Measurements from ENCODE around the gene NAXD.
A peak's percentile ranks its signal among the peaks of the same experiment; 100 is the strongest.
"Not testable (repeated sequence)": the region's sequence is repeated elsewhere in the genome, so short reads cannot be mapped to it uniquely, and the experiment has no call there.

Gene NAXD

DNA sequence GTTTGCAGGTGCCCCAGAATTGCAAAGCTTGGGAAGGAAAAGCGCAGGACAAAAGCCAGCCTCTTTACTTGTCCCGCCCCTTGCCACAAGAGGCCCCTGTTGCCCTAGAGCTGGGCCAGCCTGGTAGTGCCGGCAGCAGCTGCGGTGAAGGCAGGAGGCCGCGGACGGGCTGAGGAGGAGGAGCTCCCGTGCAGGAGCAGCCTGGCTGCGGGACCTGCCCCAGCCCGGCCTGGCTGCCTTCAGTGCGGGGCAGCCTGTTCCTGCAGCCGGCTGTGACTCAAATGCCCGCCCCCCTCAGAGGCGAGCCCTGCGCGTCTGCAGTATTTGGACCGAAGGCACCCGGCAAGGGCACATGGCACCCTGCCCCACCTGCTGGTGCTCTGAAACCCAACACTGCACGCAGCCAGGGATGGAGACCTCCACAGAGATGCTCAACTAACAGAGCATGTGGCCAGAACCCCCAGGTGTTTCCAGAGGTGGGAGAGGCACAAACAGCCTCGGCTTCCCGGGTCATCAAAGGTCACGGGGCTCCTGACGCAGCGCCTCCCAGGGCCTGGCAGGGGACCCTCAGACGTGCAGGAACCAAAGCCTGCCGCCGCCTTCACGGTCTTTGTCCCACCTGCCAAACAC is 29.7 kb downstream of the NAXD start:
- peak; percentile 76 for DNase-seq (ENCODE audit: low read depth)

DNA sequence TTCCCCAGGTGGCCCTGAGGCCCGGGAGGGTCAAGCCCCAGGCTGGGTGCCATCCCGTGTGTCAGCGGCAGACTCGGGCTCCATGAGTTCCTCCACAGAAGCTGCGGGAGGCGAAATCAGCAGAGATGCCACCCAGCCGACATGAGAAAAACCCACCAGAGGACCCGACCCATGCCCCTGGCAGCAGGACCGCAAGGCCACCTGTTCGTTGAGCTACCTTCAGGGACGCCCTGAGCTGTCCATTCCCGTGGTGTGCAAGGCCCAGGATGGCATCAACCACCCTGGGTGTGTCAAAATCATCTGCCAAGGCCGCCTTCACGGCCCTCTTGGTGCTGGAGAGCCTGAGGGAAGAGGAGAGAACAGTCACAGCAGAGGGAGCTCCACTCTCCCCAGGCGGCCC is 30.4 kb downstream of the NAXD start:
- DNase-seq (ENCODE audit: low read depth) = no peak

DNA sequence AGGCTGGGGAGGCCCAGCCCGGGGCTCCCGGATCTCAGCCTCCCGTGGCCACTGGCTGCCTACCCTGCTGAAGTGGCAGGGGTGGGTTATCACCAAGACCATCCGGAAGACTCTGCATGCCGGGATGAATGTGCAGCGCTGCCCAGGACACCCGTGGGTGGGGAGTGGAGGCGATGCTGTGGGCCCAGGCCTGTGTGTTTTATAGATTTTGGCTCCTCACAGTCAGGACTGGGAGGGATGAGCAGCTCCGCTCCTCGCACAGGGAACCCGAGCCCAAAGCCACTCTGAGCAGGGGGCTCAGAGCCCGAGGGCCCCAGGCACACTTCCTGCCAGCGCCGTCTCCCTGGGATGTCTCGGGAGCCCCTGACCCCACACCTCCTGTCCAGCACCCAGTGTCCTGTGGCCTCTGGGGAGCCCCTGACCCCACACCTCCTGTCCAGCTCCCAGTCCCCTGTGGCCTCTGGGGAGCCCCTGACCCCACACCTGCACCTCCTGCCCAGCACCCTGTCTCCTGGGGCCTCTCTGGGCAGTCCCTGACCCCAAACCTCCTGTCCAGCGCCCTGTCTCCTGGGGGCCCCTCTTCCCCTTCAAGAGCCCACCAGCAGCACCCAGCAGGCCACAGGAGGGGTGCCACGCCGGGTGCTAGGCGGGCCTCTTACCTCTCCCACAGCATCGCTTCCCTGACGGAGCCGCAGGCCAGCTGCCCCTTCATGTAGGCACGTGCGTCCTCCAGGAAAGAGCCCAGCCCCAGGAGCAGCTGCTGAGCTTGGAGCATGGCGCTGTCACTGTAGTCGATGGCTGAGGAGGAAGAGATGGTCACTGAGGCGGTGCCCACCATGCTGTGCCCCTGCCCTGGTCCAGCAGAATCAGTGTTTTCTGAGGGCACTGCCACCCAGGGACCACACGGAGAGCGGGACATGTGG is 31.4 kb downstream of the NAXD start:
- DNase-seq (ENCODE audit: low read depth) = no peak

DNA sequence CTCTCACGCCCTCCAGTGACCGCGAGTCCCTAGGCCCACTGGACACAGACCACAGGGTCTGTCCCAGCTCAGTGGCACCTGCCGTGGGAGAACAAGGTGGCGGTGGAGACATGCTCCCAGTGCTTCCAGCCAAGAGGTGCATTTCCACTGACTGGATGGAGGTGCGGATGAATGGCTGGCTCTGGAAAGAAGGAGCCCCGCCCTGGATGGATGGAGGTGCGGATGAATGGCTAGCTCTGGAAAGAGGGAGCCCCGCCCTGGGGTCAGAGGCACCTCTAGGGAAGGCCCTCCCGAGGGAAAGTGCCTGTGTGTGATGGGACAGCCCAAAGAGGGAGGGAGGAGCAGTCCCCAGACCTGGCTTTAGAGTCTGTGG is 32.0 kb downstream of the NAXD start:
- no peak for DNase-seq (ENCODE audit: low read depth)

DNA sequence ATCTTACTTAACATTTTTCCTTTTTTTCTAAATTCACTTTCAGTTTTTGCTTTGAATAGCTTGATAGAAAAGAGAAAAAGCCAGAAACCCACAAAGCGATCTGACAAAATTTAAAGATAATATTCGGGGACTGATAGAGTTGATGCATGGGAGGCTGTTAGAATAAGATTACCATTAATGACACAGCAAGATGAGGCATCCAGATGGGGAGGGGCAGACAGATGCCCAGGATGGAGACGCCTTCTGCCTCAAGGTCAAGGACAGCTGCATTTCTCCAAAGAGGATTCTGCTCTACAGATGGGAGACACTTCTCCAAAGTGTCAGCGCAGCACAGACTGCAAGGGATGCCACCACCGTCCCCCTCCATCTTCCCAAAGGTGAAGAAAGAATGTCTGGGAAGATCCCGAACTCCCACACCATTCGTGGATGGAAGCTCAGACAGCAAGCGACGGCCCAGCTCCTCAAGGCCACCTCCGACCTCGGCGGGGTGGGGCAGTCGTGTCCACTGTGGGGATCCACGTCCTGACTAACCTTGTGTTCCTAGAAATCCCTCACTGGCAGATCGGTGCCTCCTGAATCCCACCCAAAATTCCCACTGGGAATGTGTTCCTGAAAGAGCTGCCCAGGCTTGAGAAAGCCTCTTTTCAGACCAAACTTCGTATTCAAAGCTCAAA is 32.9 kb downstream of the NAXD start:
- DNase-seq (ENCODE audit: low read depth) = no peak

DNA sequence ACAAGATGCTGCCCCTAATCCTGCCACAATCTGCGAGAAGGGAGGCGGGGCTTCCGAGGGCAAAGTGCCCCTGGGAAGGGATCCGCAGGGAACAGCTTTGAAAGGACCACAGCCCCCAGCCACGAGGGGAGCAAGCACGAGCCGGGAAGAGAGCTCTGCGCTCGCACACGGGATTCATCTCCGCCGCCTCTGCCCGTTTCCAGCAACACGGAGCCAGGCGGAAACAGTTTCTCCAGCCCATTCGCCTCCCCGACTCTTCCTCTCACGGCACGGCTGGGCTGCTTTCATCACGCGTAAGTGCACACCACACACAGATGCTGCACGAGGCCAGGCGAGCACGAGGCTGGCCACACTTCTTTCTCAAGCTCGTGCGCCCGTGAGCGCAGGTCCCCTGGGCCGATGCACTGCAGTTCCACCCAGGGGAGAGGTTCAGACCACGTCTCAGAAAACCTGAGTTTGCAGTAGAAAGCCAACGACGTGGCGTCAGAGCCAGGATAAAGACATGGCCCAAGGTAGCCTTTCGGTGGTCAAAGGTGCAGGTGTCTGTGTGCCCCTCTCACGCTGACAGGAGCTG is 33.6 kb downstream of the NAXD start:
- no peak for DNase-seq (ENCODE audit: low read depth)

DNA sequence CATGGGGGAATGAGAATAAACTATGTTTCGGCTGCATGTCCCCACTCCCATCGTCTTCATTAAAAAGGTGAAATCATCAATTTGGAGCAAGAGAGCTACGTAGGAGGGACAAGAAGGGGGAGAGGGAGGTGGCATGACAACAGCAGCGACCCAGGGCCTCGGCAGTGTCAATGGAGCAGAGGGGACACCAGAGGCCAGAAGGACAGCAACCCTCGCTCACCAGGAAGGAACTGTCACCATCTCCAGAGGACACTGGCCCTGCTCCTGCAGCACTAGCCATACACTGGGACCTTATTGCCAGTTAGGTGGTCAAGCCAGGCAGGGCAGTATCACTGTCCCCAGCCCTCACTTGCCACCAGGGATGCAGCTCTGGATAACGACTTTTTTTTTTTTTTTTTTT is 34.2 kb downstream of the NAXD start:
- no peak for DNase-seq (ENCODE audit: low read depth)

DNA sequence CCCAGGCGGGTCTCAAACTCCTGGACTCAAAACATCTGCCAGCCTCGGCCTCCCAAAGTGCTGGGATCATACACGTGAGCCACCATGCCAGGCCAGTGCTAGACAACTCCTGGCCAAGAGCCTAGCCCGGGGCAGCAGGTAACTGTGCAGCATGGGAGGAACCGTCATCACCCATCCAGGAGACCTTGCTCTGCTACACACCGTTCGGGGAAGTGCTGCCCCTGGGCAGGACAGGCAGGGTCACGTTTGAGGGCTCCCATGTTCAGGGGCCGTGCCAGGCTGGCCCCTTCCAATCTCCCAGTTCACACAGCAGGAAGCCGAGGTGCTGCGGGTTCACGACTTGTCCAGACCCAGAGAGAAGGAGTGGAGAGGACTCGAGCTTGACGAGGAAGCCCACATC is 35.1 kb downstream of the NAXD start:
- DNase-seq (ENCODE audit: low read depth) = no peak

DNA sequence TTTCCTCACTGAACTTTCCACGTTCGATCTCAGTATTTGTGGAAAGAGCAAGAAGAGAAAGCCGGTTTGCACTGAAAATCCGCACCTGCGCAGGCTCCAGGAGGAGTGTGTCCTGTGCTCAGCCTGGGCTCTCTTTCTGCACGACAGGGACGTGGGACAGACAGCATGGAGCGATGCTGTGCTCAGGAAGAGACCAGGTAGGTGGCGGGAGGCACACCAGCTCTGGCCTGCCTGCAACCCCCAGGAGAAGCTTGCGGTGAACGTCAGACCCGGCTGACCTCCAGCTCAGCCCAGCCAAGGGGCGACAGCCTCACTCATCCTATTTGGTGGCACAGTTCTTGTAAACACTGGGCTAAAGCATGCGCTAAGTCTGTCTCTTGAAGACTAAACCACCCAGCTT is 35.9 kb downstream of the NAXD start:
- no peak for DNase-seq (ENCODE audit: low read depth)

DNA sequence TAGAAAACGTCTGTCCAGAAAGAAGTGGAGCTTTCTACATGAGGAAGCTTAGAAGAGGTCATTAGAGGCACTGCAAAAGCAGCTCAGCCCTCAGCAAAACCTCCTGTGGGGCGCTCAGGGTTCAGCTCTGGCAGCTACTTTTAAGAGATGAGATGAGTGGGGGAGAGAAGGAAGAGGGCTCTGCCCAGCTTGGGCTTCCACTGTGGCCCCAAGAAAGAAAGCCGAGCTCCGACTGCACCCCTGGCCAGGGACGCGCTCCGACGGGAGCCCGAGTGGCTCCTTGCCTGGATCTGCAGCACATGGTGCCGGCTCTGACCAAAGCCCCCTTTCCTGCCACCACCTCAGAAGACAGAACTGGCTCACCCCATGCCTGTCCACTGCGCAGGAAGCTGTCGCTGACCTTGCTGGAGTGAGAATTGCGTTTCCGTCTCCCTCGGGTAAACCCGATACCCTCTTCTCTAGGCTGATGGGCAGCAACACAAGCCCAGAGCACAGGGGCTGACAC is 36.4 kb downstream of the NAXD start:
- no peak for DNase-seq (ENCODE audit: low read depth)

DNA sequence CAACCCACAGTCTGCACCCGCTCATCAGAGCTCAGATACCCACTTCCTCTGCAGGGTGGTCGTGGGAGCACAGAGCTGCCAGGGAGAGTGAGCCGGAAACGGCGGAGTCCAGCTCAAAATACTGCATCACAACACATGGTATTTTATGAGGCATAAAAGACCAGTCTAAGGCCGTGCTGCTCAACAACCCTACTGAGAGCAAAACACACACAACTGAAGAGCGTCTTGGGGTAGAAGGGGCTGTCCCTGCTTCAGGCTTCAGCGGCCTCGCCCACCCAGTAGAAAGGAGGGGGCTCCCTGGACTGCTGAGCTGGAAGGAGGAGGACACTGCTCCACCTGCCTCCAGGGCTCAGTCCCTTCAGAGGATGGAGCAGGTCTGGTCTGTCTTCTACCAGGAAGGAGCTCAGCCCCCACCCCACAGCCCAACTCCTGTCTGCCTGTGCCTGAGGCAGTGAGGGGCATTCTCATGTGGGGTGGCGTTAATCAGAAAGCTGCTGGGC is 36.9 kb downstream of the NAXD start:
- DNase-seq (ENCODE audit: low read depth) = no peak

DNA sequence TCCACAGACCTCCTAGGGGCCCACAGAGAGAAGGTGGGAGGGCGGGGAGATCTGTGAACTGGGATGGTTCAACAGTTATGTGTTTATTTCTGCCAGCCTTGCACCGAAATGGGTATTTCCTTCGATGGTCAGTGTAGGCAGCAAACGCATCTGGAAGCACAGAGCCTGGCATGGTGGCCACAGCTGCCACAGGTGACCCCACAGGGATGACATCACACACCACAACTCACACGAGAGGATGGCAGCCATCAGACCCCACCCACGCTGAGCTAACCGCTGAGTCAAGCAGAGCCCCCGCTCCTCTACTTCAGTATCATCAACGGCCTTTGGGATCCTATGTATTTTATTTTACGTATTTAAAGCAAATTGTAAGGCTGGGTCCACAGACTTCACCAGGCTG is 37.4 kb downstream of the NAXD start:
- no peak for DNase-seq (ENCODE audit: low read depth)

DNA sequence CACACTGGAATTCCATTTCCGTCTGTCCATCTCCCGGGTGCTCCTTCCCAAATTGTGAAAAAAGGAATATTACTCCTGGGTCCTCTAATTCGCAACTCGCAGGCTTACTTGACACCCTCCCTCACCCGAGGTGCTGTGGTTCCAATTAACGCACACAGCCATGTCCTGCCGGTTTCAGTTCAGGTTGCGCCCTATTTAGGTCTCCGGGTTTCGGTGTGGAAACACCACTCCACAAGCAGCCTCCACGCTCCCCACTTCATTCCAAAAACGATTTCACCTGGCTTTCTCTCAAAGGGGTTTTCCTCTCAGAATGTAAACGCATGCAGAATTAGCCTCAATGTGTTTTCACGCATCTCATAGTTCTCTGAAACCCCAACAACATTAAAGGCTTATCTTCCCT is 37.9 kb downstream of the NAXD start:
- DNase-seq (ENCODE audit: low read depth) = no peak

DNA sequence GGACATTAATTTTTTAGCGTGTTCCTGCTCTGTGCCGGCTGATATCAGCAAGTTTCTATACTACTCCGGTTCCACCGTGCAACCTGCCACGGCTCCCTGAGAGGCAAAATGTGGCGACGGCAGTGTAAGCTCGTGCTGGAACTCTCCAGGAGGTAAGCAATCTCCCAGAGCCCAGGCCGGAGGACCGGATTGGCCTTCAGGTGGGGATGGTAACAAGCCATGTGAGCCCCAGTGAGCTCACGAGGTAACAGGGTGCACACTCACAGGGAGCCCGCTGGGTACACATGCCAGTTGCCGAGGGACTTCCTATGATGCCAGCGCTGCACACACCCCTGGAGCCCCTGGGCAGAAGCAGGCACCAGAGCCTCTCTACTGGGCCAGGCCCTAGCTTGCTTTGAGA is 38.5 kb downstream of the NAXD start:
- DNase-seq (ENCODE audit: low read depth) = no peak

DNA sequence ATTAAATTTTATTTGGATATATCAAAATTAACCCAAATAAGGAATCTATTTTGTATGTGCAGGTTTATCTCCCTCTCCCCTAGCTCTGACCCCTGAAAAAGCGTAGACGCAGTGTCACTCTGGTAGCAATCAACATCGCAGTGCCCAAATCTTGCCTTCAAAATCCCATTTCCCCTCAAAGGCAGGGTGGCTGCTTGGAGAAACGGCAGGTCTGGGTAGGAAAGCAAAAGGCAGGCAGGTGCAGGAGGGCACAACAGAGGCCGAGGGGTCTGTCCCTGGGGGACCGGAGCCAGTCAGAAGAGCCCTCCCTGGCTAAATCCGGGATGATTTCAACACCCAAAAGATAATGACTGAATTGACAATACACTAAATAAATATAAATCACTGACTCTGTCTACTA is 41.9 kb downstream of the NAXD start:
- DNase-seq (ENCODE audit: low read depth) = no peak

DNA sequence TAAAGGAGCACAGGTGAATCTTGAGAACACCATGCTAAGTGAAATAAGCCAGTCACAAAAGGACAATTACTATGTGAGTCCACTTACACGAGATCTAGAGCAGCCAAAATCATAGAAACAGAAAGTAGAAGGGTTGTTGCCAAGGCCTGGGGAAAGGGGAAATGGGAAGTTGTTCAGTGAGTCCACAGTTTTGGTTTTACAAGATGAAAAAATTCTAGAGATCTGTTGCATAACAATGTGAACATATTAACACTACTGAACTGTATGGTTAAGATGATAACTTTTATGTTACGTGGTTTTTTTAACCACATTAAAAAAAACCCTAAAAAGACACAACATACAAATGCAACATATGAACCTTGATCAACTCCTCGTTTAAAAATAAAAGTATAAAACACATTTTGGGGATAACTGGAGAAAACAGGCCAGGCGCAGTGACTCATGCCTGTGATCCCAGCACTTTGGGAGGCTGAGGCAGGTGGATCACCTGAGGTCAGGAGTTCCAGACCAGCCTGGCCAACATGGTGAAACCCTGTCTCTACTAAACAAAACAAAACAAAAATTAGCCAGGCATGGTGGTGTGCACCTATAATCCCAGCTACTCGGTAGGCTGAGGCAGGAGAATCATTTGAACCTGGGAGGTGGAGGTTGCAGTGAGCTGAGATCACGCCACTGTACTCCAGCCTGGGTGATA is 43.0 kb downstream of the NAXD start:
- DNase-seq (ENCODE audit: low read depth) = not testable (repeated sequence)

DNA sequence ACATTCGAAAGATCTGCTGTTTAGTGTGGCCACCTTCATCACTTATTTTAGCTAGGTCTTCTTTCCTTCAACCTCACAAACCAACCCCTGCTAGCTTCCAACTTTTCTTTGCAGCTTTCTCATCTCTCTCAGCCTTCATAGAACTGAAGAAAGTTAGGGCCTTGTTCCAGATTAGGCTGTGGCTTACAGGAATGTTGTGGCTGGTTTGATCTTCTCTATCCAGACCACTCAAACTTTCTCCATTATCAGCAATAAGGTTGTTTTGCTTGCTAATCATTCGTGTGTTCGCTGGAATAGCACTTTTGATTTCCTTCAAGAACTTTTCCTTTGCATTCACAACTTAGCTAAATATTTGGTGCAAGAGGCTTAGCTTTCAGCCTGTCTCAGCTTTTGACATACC is 45.9 kb downstream of the NAXD start:
- DNase-seq (ENCODE audit: low read depth) = peak; percentile 60

DNA sequence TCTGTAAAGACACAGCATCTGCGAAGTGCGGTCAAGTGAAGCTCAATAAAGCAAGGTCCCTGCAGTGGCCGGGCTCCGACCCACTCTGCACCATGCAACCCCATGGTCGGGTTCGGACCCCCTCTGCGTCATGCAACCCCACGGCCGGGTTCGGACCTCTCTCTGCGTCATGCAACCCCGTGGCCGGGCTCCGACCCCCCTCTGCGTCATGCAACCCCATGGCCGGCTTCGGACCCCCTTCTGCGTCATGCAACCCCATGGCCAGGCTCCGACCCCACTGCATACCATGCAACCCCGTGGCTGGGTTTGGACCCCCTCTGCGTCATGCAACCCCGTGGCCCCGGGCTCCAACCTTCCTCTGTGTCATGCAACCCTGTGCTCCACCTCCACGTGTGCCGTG is 46.7 kb downstream of the NAXD start:
- no peak for DNase-seq (ENCODE audit: low read depth)

DNA sequence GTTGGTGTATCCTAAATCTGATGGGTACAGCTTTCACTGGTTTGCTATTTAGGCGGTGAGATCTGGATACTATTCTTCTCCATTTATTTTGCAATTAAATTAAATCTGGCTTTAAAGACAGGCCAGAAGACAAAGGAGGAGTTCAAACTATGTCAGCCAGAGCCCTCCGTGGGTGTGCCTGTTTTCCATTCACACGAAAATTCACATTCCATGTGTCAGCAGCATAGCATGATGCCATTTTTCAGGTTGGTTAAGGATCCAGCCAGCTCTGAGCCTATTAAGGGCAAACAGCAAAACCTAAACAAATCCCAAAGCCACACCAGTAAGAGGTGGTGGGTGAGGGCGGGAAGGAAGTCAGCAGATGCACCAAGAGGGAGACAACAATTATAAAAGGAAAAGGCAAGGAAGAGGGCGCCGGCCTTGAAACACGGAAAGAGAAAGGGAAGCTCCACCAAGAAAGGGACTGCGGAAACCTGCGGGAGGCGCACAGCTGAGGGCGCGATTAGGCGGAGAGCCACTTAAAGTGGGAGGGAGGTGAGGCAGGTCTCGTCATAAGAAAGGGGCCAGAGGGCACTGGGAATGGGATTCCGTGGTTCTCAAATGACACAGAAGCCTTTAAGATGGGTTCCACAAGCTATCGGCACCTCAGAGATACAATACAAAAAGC is 47.6 kb downstream of the NAXD start:
- peak; percentile 43 for DNase-seq (ENCODE audit: low read depth)

DNA sequence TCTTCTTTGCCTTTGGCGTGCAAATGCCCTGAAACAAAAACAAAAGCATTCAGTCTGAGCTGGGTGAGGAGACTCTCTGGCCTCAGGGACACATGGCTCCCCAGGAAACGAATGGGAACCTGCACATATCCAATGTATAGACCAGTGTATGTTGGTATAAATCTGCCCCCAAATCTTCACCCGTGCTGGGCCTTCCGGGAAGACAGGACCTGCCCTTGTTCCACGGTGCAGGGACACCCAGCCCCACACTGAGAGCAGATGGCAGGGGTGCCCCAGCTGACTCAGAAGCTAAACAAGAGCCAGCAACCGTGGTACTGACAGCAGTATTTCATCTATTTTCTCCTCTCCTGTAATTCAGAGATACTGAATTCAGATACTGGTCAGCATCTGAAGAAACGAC is 48.1 kb downstream of the NAXD start:
- DNase-seq (ENCODE audit: low read depth) = no peak

DNA sequence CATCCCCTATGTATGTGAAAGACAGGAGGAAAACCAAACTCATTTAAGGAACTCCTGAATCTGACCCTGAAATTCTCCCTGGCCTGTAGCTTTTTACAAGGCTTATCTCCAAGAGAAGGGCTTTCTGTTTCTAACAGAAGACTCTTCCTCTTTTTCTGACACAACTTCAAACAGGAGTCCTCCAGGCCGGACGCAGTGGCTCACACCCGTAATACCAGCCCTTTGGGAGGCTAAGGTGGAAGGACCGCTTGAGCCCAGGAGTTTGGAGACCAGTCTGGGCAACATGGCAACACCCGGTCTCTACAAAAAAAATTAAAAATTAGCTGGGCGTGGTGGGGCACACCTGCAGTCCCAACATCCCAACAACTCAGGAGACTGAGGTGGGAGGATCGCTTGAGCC is 48.7 kb downstream of the NAXD start:
- DNase-seq (ENCODE audit: low read depth) = no peak
